GM21528 (cell line): Measurements from ENCODE around the gene KCNMA1.
"Not testable (repeated sequence)": the region's sequence is repeated elsewhere in the genome, so short reads cannot be mapped to it uniquely, and the experiment has no call there.

Experiments used
- ATAC-seq: cut with Tn5 transposase; IDR thresholded peaks from one replicate; pipeline ENCODE4 v1.9.1; 2021; ENCODE audit warnings: mild to moderate bottlenecking, moderate library complexity; ENCODE audit not compliant: unreplicated experiment, low FRiP score

Gene KCNMA1

GRCh38 chr10:77431980-77432797 lies 205.4 kb downstream of the KCNMA1 start:
- no peak for ATAC-seq

DNA sequence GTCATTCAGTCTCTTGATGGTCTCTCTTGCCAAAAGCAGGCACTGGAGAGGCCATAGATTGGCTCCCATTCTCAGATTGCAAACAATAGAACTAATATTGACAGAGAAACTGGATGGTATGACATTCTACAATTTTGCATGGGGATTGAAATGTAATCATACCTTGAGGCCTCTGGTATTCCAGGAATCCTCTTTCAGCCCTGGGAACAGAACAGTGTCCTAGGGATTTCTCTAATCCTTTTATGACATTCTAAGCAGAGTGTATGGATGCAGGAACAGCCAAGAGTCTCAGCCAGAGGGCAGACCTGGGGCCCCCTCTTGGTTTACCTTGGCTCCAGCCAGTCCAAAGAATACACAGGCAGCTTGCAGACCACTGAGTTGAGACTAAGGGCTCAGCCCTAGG lies 206.4 kb downstream of the KCNMA1 start:
- no peak for ATAC-seq

DNA sequence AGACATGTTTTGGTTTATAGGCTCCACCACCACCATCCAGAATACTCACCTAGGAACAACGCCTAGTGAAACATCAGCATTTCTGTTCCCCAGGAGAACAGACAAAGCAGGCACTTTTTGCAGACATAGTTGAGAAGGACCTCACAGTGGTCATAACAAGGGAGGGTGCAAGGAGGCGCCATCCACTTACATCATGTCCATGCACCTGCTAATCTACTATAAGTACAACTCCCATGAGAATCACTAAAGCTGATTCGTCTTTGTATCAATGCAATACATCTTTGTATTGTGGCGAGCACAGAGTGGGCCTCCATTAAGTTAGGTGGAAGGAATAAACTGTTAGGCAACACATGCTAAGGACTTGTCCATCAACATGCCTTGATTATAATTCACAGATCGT lies 207.1 kb downstream of the KCNMA1 start:
- no peak for ATAC-seq

- ATAC-seq = no peak
These were observed 208.8 kb downstream of the KCNMA1 start for GRCh38 chr10:77428691-77429395.

- ATAC-seq = no peak
These were observed 213.4 kb downstream of the KCNMA1 start for GRCh38 chr10:77424257-77424656.

GRCh38 chr10:77422491-77423338 lies 214.9 kb downstream of the KCNMA1 start:
- ATAC-seq = no peak

GRCh38 chr10:77421591-77421990 lies 216.0 kb downstream of the KCNMA1 start:
- ATAC-seq = no peak

- ATAC-seq = no peak
These were observed 216.6 kb downstream of the KCNMA1 start for GRCh38 chr10:77420947-77421523.

DNA sequence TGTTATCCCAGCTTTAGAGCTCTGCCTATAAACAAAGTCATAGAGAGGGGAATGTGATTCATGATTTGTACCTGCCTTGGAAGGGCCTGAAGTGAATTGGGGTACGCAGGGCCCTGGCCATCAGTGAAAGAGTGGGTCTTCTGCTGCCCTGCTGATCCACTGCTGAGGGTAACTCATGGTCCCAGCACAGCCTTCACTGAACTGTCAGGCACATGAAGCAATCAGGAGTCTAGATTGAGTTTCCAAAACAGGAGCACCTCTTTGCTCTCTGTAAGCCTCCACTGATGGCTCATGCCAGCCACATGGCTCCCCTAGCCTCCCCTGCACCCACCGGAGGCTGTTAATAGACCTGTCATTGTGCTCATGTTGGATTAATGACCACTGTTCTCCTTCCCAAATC lies 217.6 kb downstream of the KCNMA1 start:
- ATAC-seq = no peak

DNA sequence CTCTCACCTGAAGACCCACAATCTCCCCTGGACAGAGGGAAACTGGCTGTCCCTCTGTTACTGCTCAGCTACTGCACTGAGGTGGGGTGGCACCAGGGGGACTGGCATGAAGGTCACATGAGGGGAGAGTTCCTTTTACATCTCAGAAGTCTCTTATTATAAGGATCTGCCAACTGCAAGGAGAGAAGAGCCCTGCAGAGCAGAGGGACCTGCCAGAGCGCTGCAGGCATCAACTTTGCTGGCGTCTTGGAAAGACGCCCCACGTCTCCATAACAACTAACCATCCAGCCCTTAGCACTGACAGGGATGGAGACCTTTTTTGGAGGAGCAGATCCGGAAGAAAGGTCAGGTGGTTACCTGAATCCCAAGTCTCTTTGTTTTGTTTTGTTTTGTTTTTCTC lies 218.6 kb downstream of the KCNMA1 start:
- no peak for ATAC-seq

DNA sequence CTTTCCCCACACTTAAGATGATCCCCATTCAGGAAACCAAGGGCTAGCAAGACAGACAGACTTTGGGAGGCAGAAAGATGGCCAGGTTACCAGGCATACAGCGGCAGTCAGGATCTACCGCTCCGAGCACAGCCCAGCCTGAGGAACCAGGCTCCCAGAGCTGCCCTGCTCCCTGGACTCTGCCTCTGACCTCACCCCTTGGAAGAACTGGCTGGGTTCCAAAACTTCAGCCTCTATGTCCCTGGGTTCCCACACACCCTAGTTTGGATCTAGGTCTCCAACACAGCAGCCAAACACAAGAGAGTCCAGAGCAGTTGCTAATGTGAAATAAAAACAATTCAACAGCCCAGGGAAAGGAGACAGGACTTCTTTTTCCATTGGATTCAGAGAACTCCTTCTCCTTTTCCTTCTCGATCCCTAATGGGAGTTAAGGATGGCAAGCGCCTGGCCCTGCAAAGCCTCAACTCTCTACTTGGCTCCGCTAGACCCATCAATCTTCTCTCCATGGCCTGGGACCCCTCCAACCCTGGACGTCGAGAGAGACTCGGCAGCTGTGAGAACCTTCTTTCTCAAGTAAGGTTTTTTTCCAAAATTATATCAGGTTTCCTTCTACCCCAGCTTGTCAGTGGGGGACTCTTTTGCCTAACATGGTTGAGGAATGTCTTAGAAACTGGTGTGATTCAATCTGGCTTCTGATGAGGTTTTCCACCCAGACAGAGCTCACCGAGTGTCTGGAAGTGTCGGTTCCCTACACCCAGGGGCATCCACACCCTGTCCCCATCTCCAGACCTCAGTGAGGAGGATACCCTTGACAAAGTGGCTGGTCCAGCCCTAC lies 219.6 kb downstream of the KCNMA1 start:
- no peak for ATAC-seq

DNA sequence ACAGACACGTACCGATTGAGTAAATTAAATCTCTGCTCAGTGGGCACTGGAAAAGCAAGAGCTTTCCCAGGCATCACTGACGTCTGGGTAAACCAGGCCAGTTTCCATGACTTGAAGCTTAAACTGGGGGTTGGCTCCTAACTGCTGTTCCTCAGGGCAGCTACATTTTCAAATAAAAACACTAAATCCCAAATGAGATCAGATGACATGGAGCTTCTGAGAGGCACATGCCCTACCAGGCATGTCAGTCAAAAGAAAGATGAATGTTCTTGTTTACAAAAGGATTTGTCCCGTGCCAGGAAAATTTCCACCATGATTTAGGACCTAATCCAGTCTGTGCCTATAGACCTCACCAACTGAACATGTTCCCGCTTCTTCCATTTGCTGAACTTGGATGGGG lies 220.2 kb downstream of the KCNMA1 start:
- ATAC-seq = no peak

DNA sequence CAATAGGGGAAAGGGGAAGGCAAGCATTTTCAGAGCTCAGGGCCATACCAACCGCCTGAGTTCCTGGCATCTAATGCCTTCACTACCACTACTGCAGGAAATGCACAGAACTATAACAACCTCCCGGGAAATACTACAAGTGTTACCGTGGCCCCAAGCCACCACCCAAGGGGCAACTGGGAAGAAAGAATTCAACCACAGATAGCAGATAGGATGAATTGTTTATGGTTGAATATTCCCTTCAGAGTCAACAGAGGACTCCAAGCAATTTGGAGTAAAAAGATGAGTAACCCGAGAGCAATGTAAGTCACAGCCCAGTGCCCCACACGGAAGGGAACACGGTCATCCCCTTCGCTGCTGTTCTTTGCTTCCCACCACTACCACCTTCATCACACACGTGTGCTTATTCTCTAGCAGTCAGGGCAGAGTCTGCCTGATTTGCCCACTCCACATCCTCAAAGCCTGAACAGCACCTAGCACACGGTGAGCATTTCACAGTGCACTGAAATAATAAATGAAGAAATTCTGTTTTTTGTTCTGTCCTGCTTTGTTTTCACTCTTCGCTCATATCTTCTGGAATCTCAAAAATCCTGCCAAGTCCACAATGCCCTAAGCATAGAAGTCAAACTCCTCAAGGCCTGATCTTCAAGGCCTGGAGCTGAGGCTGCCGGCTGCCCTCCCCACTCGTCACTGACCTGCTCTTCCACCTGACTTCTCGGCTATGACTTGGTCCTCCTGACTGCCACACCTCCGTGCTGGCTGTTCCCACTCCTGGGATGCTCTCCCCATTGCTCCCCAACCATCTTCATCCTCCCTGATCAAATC lies 221.1 kb downstream of the KCNMA1 start:
- no peak for ATAC-seq

GRCh38 chr10:77415313-77415960 lies 222.2 kb downstream of the KCNMA1 start:
- no peak for ATAC-seq

- ATAC-seq = no peak
These were observed 224.4 kb downstream of the KCNMA1 start for GRCh38 chr10:77413231-77413630.

DNA sequence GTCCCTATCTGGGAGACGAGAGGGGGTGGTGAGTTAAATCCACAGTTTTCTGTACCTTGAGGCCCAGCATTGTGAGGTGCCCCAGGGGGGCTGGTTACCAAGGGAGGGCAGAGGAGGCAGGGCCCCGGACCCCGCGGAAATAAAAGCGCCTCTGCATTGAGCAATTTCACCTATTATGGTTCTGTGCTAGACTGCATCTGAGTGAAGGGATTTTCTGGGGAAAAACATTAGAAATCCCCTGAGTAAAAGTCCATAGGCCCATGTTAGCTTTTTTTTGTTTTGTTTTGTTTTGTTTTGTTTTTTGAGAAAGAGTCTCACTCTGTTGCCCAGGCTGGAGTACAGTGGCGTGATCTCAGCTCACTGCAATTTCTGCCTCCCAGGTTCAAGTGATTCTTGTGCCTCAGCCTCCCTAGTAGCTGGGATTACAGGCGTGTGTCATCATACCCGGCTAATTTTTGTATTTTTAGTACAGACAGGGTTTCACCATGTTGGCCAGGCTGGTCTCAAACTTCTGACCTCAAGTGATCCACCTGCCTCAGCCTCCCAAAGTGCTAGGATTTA lies 225.0 kb downstream of the KCNMA1 start:
- not testable (repeated sequence) for ATAC-seq

GRCh38 chr10:77411805-77412204 lies 225.8 kb downstream of the KCNMA1 start:
- ATAC-seq = no peak

GRCh38 chr10:77410523-77410922 lies 227.1 kb downstream of the KCNMA1 start:
- no peak for ATAC-seq
